PFSK-1 (cell line): Measurements from ENCODE around the gene SHC4.
A peak's percentile ranks its signal among the peaks of the same experiment; 100 is the strongest.

ENCODE experiments used
- POLR2AphosphoS5 ChIP-seq: IDR thresholded peaks from 2 replicates; pipeline ENCODE4 v1.6.1; 2012; ENCODE audit warnings: low read depth, mild to moderate bottlenecking, control low read depth, low read length, moderate library complexity
- REST ChIP-seq, 2 experiments: IDR thresholded peaks; 2 replicates each; pipeline versions ENCODE4 v1.6.1 to v1.8.0; 2011 to 2012; ENCODE audit warnings: low read depth in 2 of 2, low read length in 2 of 2, control low read depth in 1 of 2, inconsistent platforms in 1 of 2, mild to moderate bottlenecking in 1 of 2, moderate library complexity in 1 of 2; ENCODE audit not compliant: insufficient read depth in 1 of 2
- SIN3A ChIP-seq: IDR thresholded peaks from 2 replicates; pipeline ENCODE4 v1.6.1; 2012; ENCODE audit warnings: mild to moderate bottlenecking, low read length, moderate library complexity, borderline replicate concordance; ENCODE audit not compliant: insufficient read depth
- TAF1 ChIP-seq: IDR thresholded peaks from 2 replicates; pipeline ENCODE4 v1.6.1; 2012; ENCODE audit warnings: low read length, control low read depth, borderline replicate concordance; ENCODE audit not compliant: insufficient read depth

GRCh38 chr15:48893311-48893710 is 70.4 kb downstream of the SHC4 start:
- peak; percentile 26; the same call in 1 of the 2 replicates for TF ChIP-seq POLR2AphosphoS5
- no peak for TF ChIP-seq SIN3A
- TF ChIP-seq TAF1 = no peak
- TF ChIP-seq REST (IDR thresholded peaks at IDR 0.05; ENCODE audit: insufficient read depth in 1 of 2, low read depth in 2 of 2, low read length in 2 of 2) = no peak
